22Rv1 (cell line): Measurements from ENCODE around the gene CCL16.

ENCODE experiments used
- ZFX ChIP-seq: fragments of 450-650 bp; IDR thresholded peaks from 2 replicates; pipeline ENCODE4 v1.6.1; 2017; ENCODE audit warnings: antibody characterized with exemption, borderline replicate concordance
- TF ChIP-seq, protein P1 (sequence below): fragments of 450-650 bp; IDR thresholded peaks from 2 replicates; pipeline ENCODE4 v1.5.1; 2017; ENCODE audit warnings: mild to moderate bottlenecking

DNA sequence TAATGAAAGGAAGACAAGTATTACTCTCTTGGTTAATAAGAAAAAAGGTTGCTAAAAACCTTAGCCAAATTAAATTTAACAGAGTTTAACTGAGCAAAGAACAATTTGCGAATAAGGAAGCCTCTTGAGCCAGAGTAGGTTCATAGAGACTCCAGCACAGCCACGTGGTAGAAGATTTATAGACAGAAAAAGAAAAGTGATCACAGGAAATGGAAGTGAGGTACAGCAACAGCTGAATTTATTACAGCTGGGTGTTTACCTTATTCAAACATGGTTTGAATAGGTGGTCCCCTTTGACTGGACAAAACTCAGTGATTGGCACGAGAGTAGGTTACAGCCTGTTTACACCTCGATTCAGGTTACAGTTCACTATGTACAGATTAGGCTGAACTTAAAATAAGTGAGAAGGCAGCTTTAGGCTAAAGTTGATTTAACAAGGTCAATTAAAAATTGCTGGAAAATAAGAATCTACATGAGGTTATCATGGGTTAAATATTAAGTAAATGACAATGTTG is 23.4 kb upstream of the CCL16 start:
- TF ChIP-seq, protein P1, sequence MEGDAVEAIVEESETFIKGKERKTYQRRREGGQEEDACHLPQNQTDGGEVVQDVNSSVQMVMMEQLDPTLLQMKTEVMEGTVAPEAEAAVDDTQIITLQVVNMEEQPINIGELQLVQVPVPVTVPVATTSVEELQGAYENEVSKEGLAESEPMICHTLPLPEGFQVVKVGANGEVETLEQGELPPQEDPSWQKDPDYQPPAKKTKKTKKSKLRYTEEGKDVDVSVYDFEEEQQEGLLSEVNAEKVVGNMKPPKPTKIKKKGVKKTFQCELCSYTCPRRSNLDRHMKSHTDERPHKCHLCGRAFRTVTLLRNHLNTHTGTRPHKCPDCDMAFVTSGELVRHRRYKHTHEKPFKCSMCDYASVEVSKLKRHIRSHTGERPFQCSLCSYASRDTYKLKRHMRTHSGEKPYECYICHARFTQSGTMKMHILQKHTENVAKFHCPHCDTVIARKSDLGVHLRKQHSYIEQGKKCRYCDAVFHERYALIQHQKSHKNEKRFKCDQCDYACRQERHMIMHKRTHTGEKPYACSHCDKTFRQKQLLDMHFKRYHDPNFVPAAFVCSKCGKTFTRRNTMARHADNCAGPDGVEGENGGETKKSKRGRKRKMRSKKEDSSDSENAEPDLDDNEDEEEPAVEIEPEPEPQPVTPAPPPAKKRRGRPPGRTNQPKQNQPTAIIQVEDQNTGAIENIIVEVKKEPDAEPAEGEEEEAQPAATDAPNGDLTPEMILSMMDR, result no peak
- TF ChIP-seq ZFX, result no peak
